ENCODE results near the gene ATXN2.
"Not testable (repeated sequence)": the region's sequence is repeated elsewhere in the genome, so short reads cannot be mapped to it uniquely, and the experiment has no call there.

ATXN2 gene

GRCh38 chr12:111469401-111469800, 129.7 kb downstream of the ATXN2 start:
- Histone ChIP-seq H3K4me3 (no peak overlapping the region), H3K27me3 (no peaks in the 10 kb centered on the region), H3K36me3 (peaks cover 9 to 31% (median 26%) of the 10 kb centered on the region in 3 donors), H3K27ac (peak overlapping the region in 1 of 2 donors; percentile 18), H3K4me1 (peaks cover 0 to 42% (median 4%) of the 10 kb centered on the region in 4 donors), H3K9me3 (no peaks in the 10 kb centered on the region)
- intact Hi-C loops (cut with DNase I; ENCODE audit: low total_unique reads), result no loop called here
- TF ChIP-seq, protein P1, sequence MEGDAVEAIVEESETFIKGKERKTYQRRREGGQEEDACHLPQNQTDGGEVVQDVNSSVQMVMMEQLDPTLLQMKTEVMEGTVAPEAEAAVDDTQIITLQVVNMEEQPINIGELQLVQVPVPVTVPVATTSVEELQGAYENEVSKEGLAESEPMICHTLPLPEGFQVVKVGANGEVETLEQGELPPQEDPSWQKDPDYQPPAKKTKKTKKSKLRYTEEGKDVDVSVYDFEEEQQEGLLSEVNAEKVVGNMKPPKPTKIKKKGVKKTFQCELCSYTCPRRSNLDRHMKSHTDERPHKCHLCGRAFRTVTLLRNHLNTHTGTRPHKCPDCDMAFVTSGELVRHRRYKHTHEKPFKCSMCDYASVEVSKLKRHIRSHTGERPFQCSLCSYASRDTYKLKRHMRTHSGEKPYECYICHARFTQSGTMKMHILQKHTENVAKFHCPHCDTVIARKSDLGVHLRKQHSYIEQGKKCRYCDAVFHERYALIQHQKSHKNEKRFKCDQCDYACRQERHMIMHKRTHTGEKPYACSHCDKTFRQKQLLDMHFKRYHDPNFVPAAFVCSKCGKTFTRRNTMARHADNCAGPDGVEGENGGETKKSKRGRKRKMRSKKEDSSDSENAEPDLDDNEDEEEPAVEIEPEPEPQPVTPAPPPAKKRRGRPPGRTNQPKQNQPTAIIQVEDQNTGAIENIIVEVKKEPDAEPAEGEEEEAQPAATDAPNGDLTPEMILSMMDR (IDR thresholded peaks at IDR 0.05), result no peak
- no peak for DNase-seq

DNA sequence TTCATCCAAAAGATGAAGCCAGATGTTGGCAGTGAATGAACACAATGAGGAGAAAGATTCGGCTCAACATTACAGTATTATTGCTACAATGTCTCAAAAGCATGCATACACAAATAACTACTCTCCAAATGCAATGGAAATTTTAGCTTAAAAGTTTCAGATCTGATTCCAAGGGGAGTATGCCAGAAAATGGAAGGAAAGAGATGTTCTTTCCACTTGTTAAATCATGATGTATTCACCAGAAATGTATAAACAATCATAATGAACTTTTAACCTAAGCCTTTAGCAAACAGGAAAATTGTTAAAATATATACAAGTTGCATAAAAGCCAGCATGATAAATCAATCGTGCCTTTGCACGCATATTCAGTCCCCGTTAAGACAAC, 131.3 kb downstream of the ATXN2 start:
- no peak for DNase-seq
- TF ChIP-seq, protein P1 (IDR thresholded peaks at IDR 0.05), result no peak
- no peaks in the 10 kb centered on the region for H3K9me3 ChIP-seq
- peaks cover 3 to 38% (median 30%) of the 10 kb centered on the region in 3 donors for H3K36me3 ChIP-seq
- no peaks in the 10 kb centered on the region for H3K27me3 ChIP-seq
- H3K27ac ChIP-seq, result peak overlapping the region; percentile 11 to 27
- intact Hi-C loops (cut with DNase I; ENCODE audit: low total_unique reads), result no loop called here
- peaks cover 0 to 42% (median 4%) of the 10 kb centered on the region in 4 donors for H3K4me1 ChIP-seq
- H3K4me3 ChIP-seq, result no peak overlapping the region

- intact Hi-C loops (cut with DNase I; ENCODE audit: low total_unique reads), result no loop called here
- TF ChIP-seq, protein P1 (IDR thresholded peaks at IDR 0.05), result no peak
- H3K4me1 ChIP-seq, result peaks cover 0 to 42% (median 4%) of the 10 kb centered on the region in 4 donors
- H3K27ac ChIP-seq, result peak overlapping the region; percentile 11 to 27
- no peaks in the 10 kb centered on the region for H3K9me3 ChIP-seq
- H3K36me3 ChIP-seq, result peaks cover 0 to 38% (median 30%) of the 10 kb centered on the region in 3 donors
- H3K27me3 ChIP-seq, result no peaks in the 10 kb centered on the region
- H3K4me3 ChIP-seq, result no peak overlapping the region
- no peak for DNase-seq
Measured at GRCh38 chr12:111467092-111467856, 131.8 kb downstream of the ATXN2 start.

GRCh38 chr12:111462210-111462769, 136.8 kb downstream of the ATXN2 start:
- Histone ChIP-seq H3K4me1 (peaks cover 0 to 9% (median 0%) of the 10 kb centered on the region in 4 donors), H3K36me3 (peaks cover 11 to 42% (median 42%) of the 10 kb centered on the region in 3 donors), H3K4me3 (no peak overlapping the region), H3K9me3 (no peaks in the 10 kb centered on the region), H3K27ac (no peak overlapping the region), H3K27me3 (no peaks in the 10 kb centered on the region)
- no peak for DNase-seq
- intact Hi-C loops (cut with DNase I; ENCODE audit: low total_unique reads), result loop anchor here (2.0 kb wide), 1 partner anchor 41 kb away; no protein-coding TSS in a partner anchor
- TF ChIP-seq, protein P1 (IDR thresholded peaks at IDR 0.05), result no peak

DNA sequence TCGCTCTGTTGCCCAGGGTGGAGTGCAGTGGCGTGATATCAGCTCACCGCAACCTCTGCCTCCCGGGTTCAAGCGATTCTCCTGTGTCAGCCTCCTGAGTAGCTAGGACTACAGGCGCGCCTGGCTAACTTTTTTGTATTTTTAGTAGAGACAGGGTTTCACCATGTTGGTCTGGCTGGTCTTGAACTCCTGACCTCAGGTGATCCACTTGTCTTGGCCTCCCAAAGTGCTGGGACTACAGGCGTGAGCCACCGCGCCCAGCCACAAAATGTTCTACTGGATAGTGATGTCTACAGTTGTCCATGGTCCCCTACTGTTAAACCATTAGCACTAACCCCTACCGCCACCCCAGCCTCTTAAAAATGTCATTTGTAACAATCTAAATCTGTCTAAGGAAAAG, 139.0 kb downstream of the ATXN2 start:
- H3K4me3 ChIP-seq; intact Hi-C loops (cut with DNase I; ENCODE audit: low total_unique reads); H3K27me3 ChIP-seq; H3K27ac ChIP-seq; DNase-seq; H3K9me3 ChIP-seq: not testable (repeated sequence)
- peaks cover 13 to 63% (median 63%) of the 10 kb centered on the region in 3 donors for H3K36me3 ChIP-seq
- peaks cover 0 to 16% (median 9%) of the 10 kb centered on the region in 4 donors for H3K4me1 ChIP-seq
